DND-41 (cell line): ENCODE results near the gene PIEZO2.

Experiments
- ATAC-seq: fragments of 200-7000 bp; cut with Tn5 transposase; 3 replicates; pipeline ENCODE4 v1.9.1; 2021; ENCODE audit warnings: low read depth; ENCODE audit not compliant: insufficient read depth
- DNase-seq: peaks from one replicate; pipeline ENCODE4 v3.0.0-alpha.2; 2020
- H2AFZ ChIP-seq: 2 replicates; pipeline ENCODE4 v1.6.0; 2012; ENCODE audit warnings: low read depth, low read length
- H3K27ac ChIP-seq: 2 replicates; pipeline ENCODE4 v1.5.1; 2012; ENCODE audit warnings: low read length, inconsistent platforms
- H3K27me3 ChIP-seq: fragments of 200-600 bp; sonication (generic); 2 replicates; pipeline ENCODE4 v1.6.0; 2012; ENCODE audit warnings: low read length, mild to moderate bottlenecking, inconsistent platforms; ENCODE audit not compliant: insufficient read depth, poor library complexity
- H3K36me3 ChIP-seq: 2 replicates; pipeline ENCODE4 v1.5.1; 2012; ENCODE audit warnings: low read length, inconsistent platforms; ENCODE audit not compliant: insufficient read depth
- H3K4me1 ChIP-seq: 2 replicates; pipeline ENCODE4 v1.5.1; 2012; ENCODE audit warnings: mild to moderate bottlenecking, low read length; ENCODE audit not compliant: insufficient read depth
- H3K4me2 ChIP-seq: 2 replicates; pipeline ENCODE4 v1.6.0; 2012; ENCODE audit warnings: mild to moderate bottlenecking, moderate library complexity, low read length, inconsistent platforms; ENCODE audit not compliant: insufficient read depth
- H3K4me3 ChIP-seq, 2 experiments: fragments of 200-600 bp in 1 of 2; shearing (Covaris generic) in 1 of 2; 2 replicates each; pipeline ENCODE4 v1.5.1; 2012 to 2016; ENCODE audit warnings: inconsistent platforms in 2 of 2, low read length in 2 of 2, mild to moderate bottlenecking in 2 of 2, low read depth in 1 of 2, moderate library complexity in 1 of 2
- H3K79me2 ChIP-seq: 2 replicates; pipeline ENCODE4 v1.6.0; 2012; ENCODE audit warnings: low read length, inconsistent platforms; ENCODE audit not compliant: insufficient read depth
- H3K9ac ChIP-seq: 2 replicates; pipeline ENCODE4 v1.6.0; 2012; ENCODE audit warnings: low read depth, mild to moderate bottlenecking, inconsistent platforms, low read length, moderate library complexity
- H3K9me3 ChIP-seq: 2 replicates; pipeline ENCODE4 v1.5.1; 2012; ENCODE audit warnings: low read length, moderate library complexity, mild to moderate bottlenecking, inconsistent platforms; ENCODE audit not compliant: insufficient read depth, severe bottlenecking
- H4K20me1 ChIP-seq: 2 replicates; pipeline ENCODE4 v1.6.0; 2012; ENCODE audit warnings: low read length; ENCODE audit not compliant: insufficient read depth
- EZH2 ChIP-seq: IDR thresholded peaks from 3 replicates; pipeline ENCODE4 v1.6.1; 2012; ENCODE audit warnings: borderline replicate concordance, low read depth, mild to moderate bottlenecking, moderate library complexity, low read length, inconsistent platforms; ENCODE audit not compliant: severe bottlenecking
- TF ChIP-seq, protein P1 (sequence below): IDR thresholded peaks from 2 replicates; pipeline ENCODE4 v1.5.1; 2012; ENCODE audit warnings: borderline replicate concordance, low read length, moderate library complexity, mild to moderate bottlenecking; ENCODE audit not compliant: poor library complexity, severe bottlenecking; ENCODE audit errors: extremely low read depth

The PIEZO2 gene

DNA sequence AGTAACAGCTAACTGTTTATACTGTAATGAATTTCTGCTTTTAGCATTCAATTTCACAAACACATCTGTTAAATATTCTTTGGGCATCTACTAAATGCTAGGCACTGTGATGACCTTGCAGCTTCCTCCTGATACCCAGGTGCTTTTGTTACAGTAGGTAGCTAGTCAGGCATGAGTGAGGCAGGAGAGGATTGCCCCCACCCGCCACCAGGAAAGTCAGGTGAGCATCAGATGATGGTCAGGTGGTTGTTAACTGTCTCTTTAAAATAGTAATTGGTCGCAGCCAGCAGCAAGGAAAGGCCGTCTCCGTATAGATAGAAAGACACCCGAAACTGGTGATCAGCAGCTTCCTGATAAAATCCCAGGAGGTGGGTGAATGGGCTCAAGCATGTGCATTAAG is 255.6 kb downstream of the PIEZO2 start:
- H3K4me2 ChIP-seq, result no peak overlapping the region
- no peak for DNase-seq

DNA sequence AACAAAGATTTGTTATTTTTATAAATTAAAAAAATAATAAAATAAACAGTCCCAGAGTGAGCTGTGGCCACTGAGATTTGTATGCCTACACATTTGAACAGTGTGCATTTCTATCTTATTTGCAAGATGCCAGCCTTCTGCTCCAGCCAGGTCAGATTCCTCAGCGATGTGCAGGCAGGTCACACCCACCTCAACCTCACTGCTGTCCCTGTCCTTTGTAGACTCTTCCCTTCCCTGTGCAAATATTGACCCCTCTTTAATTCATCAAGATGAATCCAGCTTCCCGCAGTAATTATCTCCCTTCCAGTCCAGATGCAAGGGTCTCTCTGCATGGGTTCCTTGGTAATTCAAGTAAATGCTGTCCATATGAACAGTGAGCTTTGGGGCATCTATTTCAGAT is 256.2 kb downstream of the PIEZO2 start:
- no peak overlapping the region for H3K4me3 ChIP-seq
- H3K27me3 ChIP-seq, result no peaks in the 10 kb centered on the region
- ATAC-seq, result no peak
- no peaks in the 10 kb centered on the region for H4K20me1 ChIP-seq
- H3K9ac ChIP-seq, result no peak overlapping the region
- H2AFZ ChIP-seq, result no peak overlapping the region
- no peaks in the 10 kb centered on the region for H3K4me1 ChIP-seq
- H3K9me3 ChIP-seq, result no peaks in the 10 kb centered on the region
- no peaks in the 10 kb centered on the region for H3K79me2 ChIP-seq
- no peak for TF ChIP-seq EZH2
- TF ChIP-seq, protein P1, sequence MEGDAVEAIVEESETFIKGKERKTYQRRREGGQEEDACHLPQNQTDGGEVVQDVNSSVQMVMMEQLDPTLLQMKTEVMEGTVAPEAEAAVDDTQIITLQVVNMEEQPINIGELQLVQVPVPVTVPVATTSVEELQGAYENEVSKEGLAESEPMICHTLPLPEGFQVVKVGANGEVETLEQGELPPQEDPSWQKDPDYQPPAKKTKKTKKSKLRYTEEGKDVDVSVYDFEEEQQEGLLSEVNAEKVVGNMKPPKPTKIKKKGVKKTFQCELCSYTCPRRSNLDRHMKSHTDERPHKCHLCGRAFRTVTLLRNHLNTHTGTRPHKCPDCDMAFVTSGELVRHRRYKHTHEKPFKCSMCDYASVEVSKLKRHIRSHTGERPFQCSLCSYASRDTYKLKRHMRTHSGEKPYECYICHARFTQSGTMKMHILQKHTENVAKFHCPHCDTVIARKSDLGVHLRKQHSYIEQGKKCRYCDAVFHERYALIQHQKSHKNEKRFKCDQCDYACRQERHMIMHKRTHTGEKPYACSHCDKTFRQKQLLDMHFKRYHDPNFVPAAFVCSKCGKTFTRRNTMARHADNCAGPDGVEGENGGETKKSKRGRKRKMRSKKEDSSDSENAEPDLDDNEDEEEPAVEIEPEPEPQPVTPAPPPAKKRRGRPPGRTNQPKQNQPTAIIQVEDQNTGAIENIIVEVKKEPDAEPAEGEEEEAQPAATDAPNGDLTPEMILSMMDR, result no peak
- no peaks in the 10 kb centered on the region for H3K36me3 ChIP-seq
- DNase-seq, result no peak
- no peak overlapping the region for H3K4me2 ChIP-seq
- no peak overlapping the region for H3K27ac ChIP-seq

More for the DNA sequence above, 255.6 kb downstream of the PIEZO2 start:
- H3K36me3 ChIP-seq, result no peaks in the 10 kb centered on the region
- H3K27me3 ChIP-seq, result no peaks in the 10 kb centered on the region
- ATAC-seq, result no peak
- no peaks in the 10 kb centered on the region for H4K20me1 ChIP-seq
- H3K4me1 ChIP-seq, result no peaks in the 10 kb centered on the region
- no peak overlapping the region for H3K4me3 ChIP-seq
- H3K9me3 ChIP-seq, result no peaks in the 10 kb centered on the region
- H3K27ac ChIP-seq, result no peak overlapping the region
- H3K9ac ChIP-seq, result no peak overlapping the region
- no peaks in the 10 kb centered on the region for H3K79me2 ChIP-seq
- H2AFZ ChIP-seq, result no peak overlapping the region
- TF ChIP-seq, protein P1, result no peak
- TF ChIP-seq EZH2, result no peak

DNA sequence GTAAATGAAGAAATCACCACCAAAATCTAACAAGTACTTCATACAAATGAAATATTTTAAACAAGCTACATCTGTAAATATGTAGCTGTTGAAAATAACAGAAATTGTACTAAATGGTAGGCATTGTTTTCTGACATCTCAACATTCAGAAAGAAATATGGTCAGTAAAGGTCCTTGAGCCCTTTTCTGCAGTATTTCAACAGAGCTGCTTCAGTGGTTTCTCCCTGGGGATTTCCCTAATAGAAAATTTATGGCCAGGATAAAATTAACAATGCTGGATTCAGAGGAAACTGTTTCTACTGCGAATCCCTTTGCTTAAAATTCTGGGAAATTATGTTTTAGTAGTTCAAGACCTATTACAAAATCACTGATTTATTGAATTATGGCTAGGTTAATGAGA is 256.6 kb downstream of the PIEZO2 start:
- no peak overlapping the region for H3K4me2 ChIP-seq
- no peaks in the 10 kb centered on the region for H3K9me3 ChIP-seq
- H3K36me3 ChIP-seq, result no peaks in the 10 kb centered on the region
- no peak overlapping the region for H3K4me3 ChIP-seq
- H3K4me1 ChIP-seq, result no peaks in the 10 kb centered on the region
- DNase-seq, result no peak
- H3K9ac ChIP-seq, result no peak overlapping the region
- H3K27me3 ChIP-seq, result no peaks in the 10 kb centered on the region
- no peak overlapping the region for H2AFZ ChIP-seq
- H3K27ac ChIP-seq, result no peak overlapping the region
- ATAC-seq, result no peak
- TF ChIP-seq, protein P1, result no peak
- no peak for TF ChIP-seq EZH2
- H3K79me2 ChIP-seq, result no peaks in the 10 kb centered on the region
- no peaks in the 10 kb centered on the region for H4K20me1 ChIP-seq

DNA sequence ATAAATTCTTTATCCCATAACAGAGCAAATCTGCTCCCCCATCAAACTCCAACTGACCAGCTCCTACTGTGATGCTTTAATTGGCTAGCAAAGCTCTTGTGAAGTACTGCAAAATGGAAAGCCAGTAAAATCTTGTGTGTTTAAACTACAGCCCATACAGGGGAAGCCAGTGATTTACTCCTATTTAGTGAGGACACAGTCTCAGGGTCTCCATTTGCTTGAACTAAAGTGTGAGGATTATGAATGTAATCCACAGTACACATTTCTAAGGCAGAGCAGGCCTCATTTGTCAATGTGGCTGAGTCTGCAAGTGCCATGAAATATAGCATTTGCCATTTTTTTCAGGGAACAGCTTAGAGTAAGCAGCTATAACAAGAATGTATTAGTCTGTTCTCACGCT is 259.3 kb downstream of the PIEZO2 start:
- no peaks in the 10 kb centered on the region for H3K79me2 ChIP-seq
- no peak overlapping the region for H3K4me3 ChIP-seq
- H4K20me1 ChIP-seq, result no peaks in the 10 kb centered on the region
- H3K27me3 ChIP-seq, result no peaks in the 10 kb centered on the region
- no peaks in the 10 kb centered on the region for H3K36me3 ChIP-seq
- no peak overlapping the region for H2AFZ ChIP-seq
- DNase-seq, result no peak
- TF ChIP-seq EZH2, result no peak
- TF ChIP-seq, protein P1, result no peak
- no peak overlapping the region for H3K27ac ChIP-seq
- H3K9ac ChIP-seq, result no peak overlapping the region
- no peaks in the 10 kb centered on the region for H3K4me1 ChIP-seq
- no peaks in the 10 kb centered on the region for H3K9me3 ChIP-seq
- no peak overlapping the region for H3K4me2 ChIP-seq
- ATAC-seq, result no peak
